OCI-LY7 (cell line): ENCODE measurements around the gene PATJ. TPM values are rescaled to one million over a fixed set of nuclear protein-coding genes. Genes with fewer than 3 reads are reported as not detected.

Experiments
- BruUV-seq: library from RNA; stranded (reverse); fragments of 400-500 nt; replicated peaks from 2 replicates; lab custom pipeline; 2021; lab: Mats Ljungman, UMichigan
- CTCF ChIA-PET: fragments of 300-600 bp; sonication (Branson Sonifier 250); formaldehyde crosslinking; loops from one replicate; lab custom pipeline; 2022; ENCODE audit warnings: antibody characterized with exemption; ENCODE audit not compliant: unreplicated experiment; lab: Charles Lee
- POLR2A ChIA-PET: fragments of 300-600 bp; sonication (Branson Sonifier 250); formaldehyde crosslinking; loops from one replicate; lab custom pipeline; 2022; ENCODE audit warnings: antibody characterized with exemption; lab: Charles Lee
- DNase-seq: peaks from one replicate; pipeline ENCODE4 v3.0.0-alpha.2; 2015; ENCODE audit warnings: low spot score
- H2AFZ ChIP-seq: fragments of 200-600 bp; sonication (generic), shearing (Covaris generic); 2 replicates; pipeline ENCODE4 v1.6.1; 2014; ENCODE audit warnings: mild to moderate bottlenecking, antibody characterized with exemption, low read length, moderate library complexity
- H3K27ac ChIP-seq: fragments of 200-600 bp; sonication (generic); 2 replicates; pipeline ENCODE4 v1.5.1; 2014; ENCODE audit warnings: mixed run types, low read depth, mild to moderate bottlenecking, moderate library complexity, low read length, inconsistent platforms; ENCODE audit not compliant: poor library complexity, severe bottlenecking
- H3K36me3 ChIP-seq: fragments of 200-600 bp; sonication (generic); 2 replicates; pipeline ENCODE4 v1.6.1; 2014; ENCODE audit warnings: mild to moderate bottlenecking, antibody characterized with exemption, low read length, moderate library complexity, mixed read lengths; ENCODE audit not compliant: insufficient read depth
- H3K4me1 ChIP-seq: fragments of 200-600 bp; sonication (generic); 2 replicates; pipeline ENCODE4 v1.5.1; 2014; ENCODE audit warnings: mild to moderate bottlenecking, low read length; ENCODE audit not compliant: insufficient read depth, poor library complexity, severe bottlenecking
- H3K4me2 ChIP-seq: fragments of 200-600 bp; sonication (generic); 2 replicates; pipeline ENCODE4 v1.6.1; 2014; ENCODE audit warnings: mild to moderate bottlenecking, low read length
- H3K4me3 ChIP-seq: fragments of 200-600 bp; sonication (generic); 2 replicates; pipeline ENCODE4 v1.5.1; 2014; ENCODE audit warnings: mild to moderate bottlenecking, low read depth, low read length; ENCODE audit not compliant: poor library complexity, severe bottlenecking
- H3K79me2 ChIP-seq: fragments of 200-600 bp; sonication (generic); 2 replicates; pipeline ENCODE4 v1.6.1; 2016; ENCODE audit warnings: low read depth, mild to moderate bottlenecking, low read length, moderate library complexity, mixed read lengths; ENCODE audit not compliant: insufficient read depth
- H3K9me2 ChIP-seq: fragments of 200-600 bp; sonication (generic); 2 replicates; pipeline ENCODE4 v1.6.1; 2016; ENCODE audit warnings: mild to moderate bottlenecking, low read length, mixed read lengths; ENCODE audit not compliant: insufficient read depth
- H3K9me3 ChIP-seq: fragments of 200-600 bp; sonication (generic); 2 replicates; pipeline ENCODE4 v1.6.1; 2014; ENCODE audit warnings: mild to moderate bottlenecking, mixed run types, low read length, mixed read lengths
- H4K20me1 ChIP-seq: fragments of 200-600 bp; sonication (generic); 2 replicates; pipeline ENCODE4 v1.6.1; 2014; ENCODE audit warnings: mild to moderate bottlenecking, antibody characterized with exemption, low read length, moderate library complexity, mixed read lengths; ENCODE audit not compliant: insufficient read depth
- CTCF ChIP-seq: fragments of 200-600 bp; sonication (generic); conservative IDR thresholded peaks from 2 replicates; pipeline ENCODE4 v1.5.1; 2014; ENCODE audit warnings: mild to moderate bottlenecking, antibody characterized with exemption, low read length, moderate library complexity, mixed read lengths
- EZH2phosphoT487 ChIP-seq: fragments of 200-600 bp; sonication (generic); IDR thresholded peaks from 2 replicates; pipeline ENCODE4 v1.6.1; 2018; ENCODE audit warnings: low read depth, borderline replicate concordance, mild to moderate bottlenecking, mixed run types, antibody characterized with exemption, low read length, moderate library complexity, mixed read lengths
- intact Hi-C: fragments of 100-400 bp; cut with micrococcal nuclease; formaldehyde crosslinking; loops from one replicate; pipeline ENCODE4 v1.10.0; 2022; ENCODE audit not compliant: unreplicated experiment
- total RNA-seq, 2 experiments: library from RNA; depleted of rRNA in 1 of 2; stranded (reverse); fragments of >200 nt in 1 of 2; shearing (Covaris generic) in 1 of 2; gene quantifications; 2 replicates each; pipeline ENCODE4 v1.2.3, GENCODE V29; 2014 to 2022

PATJ gene
- total RNA-seq, 2 experiments from 2014 or later, result 0.95 to 4.0 TPM

- intact Hi-C loops, result no loop called here
- Histone ChIP-seq H4K20me1 (no peaks in the 10 kb centered on the region), H3K4me2 (no peak overlapping the region), H3K9me2 (no peaks in the 10 kb centered on the region), H3K27ac (no peak overlapping the region), H3K4me1 (no peaks in the 10 kb centered on the region), H3K9me3 (peaks cover 7% of the 10 kb centered on the region; the same call in 1 of the 2 replicates), H3K4me3 (no peak overlapping the region), H3K79me2 (no peaks in the 10 kb centered on the region), H2AFZ (no peak overlapping the region), H3K36me3 (no peaks in the 10 kb centered on the region)
- no peak for DNase-seq
- ChIA-PET POLR2A (no interaction called here), CTCF (no interaction called here)
- TF ChIP-seq EZH2phosphoT487 (no peak), CTCF (no peak)
- no TSS peak for BruUV-seq
Measured at GRCh38 chr1:62207187-62207586, 464.9 kb downstream of the PATJ start.

- POLR2A ChIA-PET, result interaction anchor here (0.7 kb wide), 1 partner anchor 825 kb away, joined by 3 read pairs; no protein-coding TSS in a partner anchor
- H3K4me2 ChIP-seq, result no peak overlapping the region
- no peak for TF ChIP-seq EZH2phosphoT487
- TF ChIP-seq CTCF, result no peak
Measured at GRCh38 chr1:62208087-62208486, 465.8 kb downstream of the PATJ start.

GRCh38 chr1:62208970-62209369, 466.7 kb downstream of the PATJ start:
- H3K36me3 ChIP-seq, result no peaks in the 10 kb centered on the region
- DNase-seq, result no peak
- no peaks in the 10 kb centered on the region for H4K20me1 ChIP-seq
- BruUV-seq, result no TSS peak
- no peaks in the 10 kb centered on the region for H3K9me2 ChIP-seq
- TF ChIP-seq EZH2phosphoT487 (no peak), CTCF (no peak)
- H3K9me3 ChIP-seq, result peaks cover 7% of the 10 kb centered on the region; the same call in 1 of the 2 replicates
- H3K4me1 ChIP-seq, result no peaks in the 10 kb centered on the region
- ChIA-PET POLR2A (interaction anchor here (0.7 kb wide), 2 partner anchors 18 to 824 kb away, joined by 3 to 4 read pairs; no protein-coding TSS in a partner anchor), CTCF (no interaction called here)
- intact Hi-C loops, result no loop called here
- H3K27ac ChIP-seq, result no peak overlapping the region
- H3K4me3 ChIP-seq, result no peak overlapping the region
- no peaks in the 10 kb centered on the region for H3K79me2 ChIP-seq
- H2AFZ ChIP-seq, result no peak overlapping the region
- H3K4me2 ChIP-seq, result no peak overlapping the region

More at GRCh38 chr1:62208087-62208486, 465.8 kb downstream of the PATJ start:
- H3K79me2 ChIP-seq, result no peaks in the 10 kb centered on the region
- H2AFZ ChIP-seq, result no peak overlapping the region
- H3K36me3 ChIP-seq, result no peaks in the 10 kb centered on the region
- peaks cover 7% of the 10 kb centered on the region; the same call in 1 of the 2 replicates for H3K9me3 ChIP-seq
- no TSS peak for BruUV-seq
- H3K4me1 ChIP-seq, result no peaks in the 10 kb centered on the region
- intact Hi-C loops, result no loop called here
- CTCF ChIA-PET, result no interaction called here
- H4K20me1 ChIP-seq, result no peaks in the 10 kb centered on the region
- no peaks in the 10 kb centered on the region for H3K9me2 ChIP-seq
- no peak overlapping the region for H3K27ac ChIP-seq
- no peak overlapping the region for H3K4me3 ChIP-seq
- DNase-seq, result no peak
